ENCODE results near the gene PWWP2B. TPM values are rescaled to one million over a fixed set of nuclear protein-coding genes. Genes with fewer than 3 reads are reported as not detected.

Gene PWWP2B
- total RNA-seq, 1 experiment from 2014 or later, result 51.6 TPM

GRCh38 chr10:132432176-132432540 lies 35.2 kb downstream of the PWWP2B start:
- in situ Hi-C loops (cut with HindIII; ENCODE audit: low pct_unique_long_range_greater_than_20kb, low sequenced_read_pairs), result no loop called here
- peak; percentile 8; the same call in 1 of the 2 replicates for ATAC-seq

GRCh38 chr10:132433671-132434340 lies 36.8 kb downstream of the PWWP2B start:
- peak overlapping the region; percentile 77 for H3K27ac ChIP-seq (ENCODE audit: low read length)
- ATAC-seq (no peak), DNase-seq (ENCODE audit: low read depth, low spot score) (no peak)
- H3K9me3 ChIP-seq (ENCODE audit: control insufficient read depth, insufficient read depth, low read depth, low read length), result no peaks in the 10 kb centered on the region
- CTCF ChIA-PET, result no interaction called here
- H3K4me1 ChIP-seq (ENCODE audit: control insufficient read depth, insufficient read depth, low read length), result peaks cover 26% of the 10 kb centered on the region
- no TSS peak for BruUV-seq (replicated peaks)
- TF ChIP-seq SIN3A (IDR thresholded peaks at IDR 0.05; ENCODE audit: borderline replicate concordance, insufficient read depth, low read depth, low read length) (no peak), POLR2AphosphoS5 (IDR thresholded peaks at IDR 0.05; ENCODE audit: low read depth, low read length) (no peak), TCF7L2 (IDR thresholded peaks at IDR 0.05; ENCODE audit: low read depth, low read length) (no peak), REST (IDR thresholded peaks at IDR 0.05; ENCODE audit: insufficient read depth in 1 of 2, low read depth in 2 of 2, low read length in 1 of 2) (no peak), CTCF (IDR thresholded peaks at IDR 0.05) (no peak)
- no peaks in the 10 kb centered on the region for H3K36me3 ChIP-seq (ENCODE audit: control insufficient read depth, insufficient read depth, low read length)
- POLR2A ChIA-PET, result interaction anchor here (0.7 kb wide), 1 partner anchor 24 kb away, joined by 30 read pairs; no protein-coding TSS in a partner anchor
- in situ Hi-C loops (cut with HindIII; ENCODE audit: low pct_unique_long_range_greater_than_20kb, low sequenced_read_pairs) (no loop called here), intact Hi-C loops (cut with micrococcal nuclease; ENCODE audit: unreplicated experiment) (no loop called here)
- no peaks in the 10 kb centered on the region for H3K27me3 ChIP-seq (ENCODE audit: control insufficient read depth, insufficient read depth, low read length)
- no peak overlapping the region for H3K4me3 ChIP-seq (ENCODE audit: low read depth in 2 of 2, low read length in 2 of 2)

More at GRCh38 chr10:132432176-132432540, 35.2 kb downstream of the PWWP2B start:
- H3K9me3 ChIP-seq (ENCODE audit: control insufficient read depth, insufficient read depth, low read depth, low read length), result no peaks in the 10 kb centered on the region
- intact Hi-C loops (cut with micrococcal nuclease; ENCODE audit: unreplicated experiment), result no loop called here
- H3K27me3 ChIP-seq (ENCODE audit: control insufficient read depth, insufficient read depth, low read length), result no peaks in the 10 kb centered on the region
- CTCF ChIA-PET, result no interaction called here
- no peaks in the 10 kb centered on the region for H3K36me3 ChIP-seq (ENCODE audit: control insufficient read depth, insufficient read depth, low read length)
- POLR2A ChIA-PET, result no interaction called here
- no peak overlapping the region for H3K27ac ChIP-seq (ENCODE audit: low read length)
- no peak for DNase-seq (ENCODE audit: low read depth, low spot score)
- TF ChIP-seq POLR2AphosphoS5 (IDR thresholded peaks at IDR 0.05; ENCODE audit: low read depth, low read length), result no peak
- no peak for TF ChIP-seq SIN3A (IDR thresholded peaks at IDR 0.05; ENCODE audit: borderline replicate concordance, insufficient read depth, low read depth, low read length)
- no peak for TF ChIP-seq TCF7L2 (IDR thresholded peaks at IDR 0.05; ENCODE audit: low read depth, low read length)
- no peak for TF ChIP-seq CTCF (IDR thresholded peaks at IDR 0.05)
- TF ChIP-seq REST (IDR thresholded peaks at IDR 0.05; ENCODE audit: insufficient read depth in 1 of 2, low read depth in 2 of 2, low read length in 1 of 2), result no peak
- H3K4me3 ChIP-seq (ENCODE audit: low read depth in 2 of 2, low read length in 2 of 2), result no peak overlapping the region
- peaks cover 25% of the 10 kb centered on the region for H3K4me1 ChIP-seq (ENCODE audit: control insufficient read depth, insufficient read depth, low read length)
- BruUV-seq (replicated peaks), result no TSS peak

Measured in Panc1 (cell line).